HEK293 (cell line): ENCODE measurements around the gene RECK.

Experiments used
- CTCF ChIA-PET: fragments of 350-600 bp; formaldehyde crosslinking; extraction: SDS; loops from one replicate; lab custom pipeline; 2021; ENCODE audit warnings: antibody characterized with exemption; lab: Yijun Ruan, JAX
- POLR2A ChIA-PET: fragments of 300-600 bp; formaldehyde crosslinking; extraction: SDS; loops from one replicate; lab custom pipeline; 2020; ENCODE audit warnings: antibody characterized with exemption, inconsistent platforms; lab: Yijun Ruan, JAX
- H3K27ac ChIP-seq: fragments of 200-500 bp; sonication (Bioruptor generic); 2 replicates; pipeline ENCODE4 v1.5.1; 2014; ENCODE audit warnings: low read depth, low read length, control low read depth, inconsistent platforms; ENCODE audit errors: extremely low read depth
- H3K36me3 ChIP-seq, 2 experiments: fragments of 200-500 bp in 1 of 2; sonication (Bioruptor generic) in 1 of 2; 1 replicate in 1 of 2; 2 replicates in 1 of 2; pipeline ENCODE4 v1.5.1; 2014 to 2017; ENCODE audit warnings: inconsistent platforms in 2 of 2, low read length in 2 of 2; ENCODE audit not compliant: control insufficient read depth in 2 of 2, insufficient read depth in 1 of 2
- H3K4me1 ChIP-seq: fragments of 200-500 bp; sonication (Bioruptor generic); 2 replicates; pipeline ENCODE4 v1.5.1; 2014; ENCODE audit warnings: mild to moderate bottlenecking, low read length, inconsistent platforms; ENCODE audit not compliant: control insufficient read depth, insufficient read depth
- H3K4me3 ChIP-seq: 2 replicates; pipeline ENCODE4 v1.5.1; 2011; ENCODE audit warnings: low read depth, mild to moderate bottlenecking, control low read depth, low read length, moderate library complexity
- H3K9me3 ChIP-seq: fragments of 200-500 bp; sonication (Bioruptor generic); 2 replicates; pipeline ENCODE4 v1.5.1; 2014; ENCODE audit warnings: low read depth, low read length, inconsistent platforms; ENCODE audit not compliant: control insufficient read depth, insufficient read depth
- BCL11A ChIP-seq: fragments of 450-650 bp; formaldehyde crosslinking; IDR thresholded peaks from 2 replicates; pipeline ENCODE4 v1.5.1; 2016; ENCODE audit warnings: low read depth, missing biosample characterization, missing genetic modification characterization
- EGR2 ChIP-seq: fragments of 450-650 bp; formaldehyde crosslinking; IDR thresholded peaks from 2 replicates; pipeline ENCODE4 v1.5.1; 2016; ENCODE audit warnings: low read depth, missing biosample characterization, missing genetic modification characterization
- GLI4 ChIP-seq: fragments of 450-650 bp; formaldehyde crosslinking; IDR thresholded peaks from 2 replicates; pipeline ENCODE4 v1.5.1; 2016; ENCODE audit warnings: missing biosample characterization, missing genetic modification characterization
- KLF1 ChIP-seq: fragments of 450-650 bp; formaldehyde crosslinking; IDR thresholded peaks from 2 replicates; pipeline ENCODE4 v1.5.1; 2016; ENCODE audit warnings: missing biosample characterization, missing genetic modification characterization
- KLF9 ChIP-seq: fragments of 450-650 bp; formaldehyde crosslinking; IDR thresholded peaks from 2 replicates; pipeline ENCODE4 v1.5.1; 2016; ENCODE audit warnings: missing biosample characterization, missing genetic modification characterization, low read depth
- REPIN1 ChIP-seq: fragments of 450-650 bp; formaldehyde crosslinking; IDR thresholded peaks from 2 replicates; pipeline ENCODE4 v1.5.1; 2017; ENCODE audit warnings: missing biosample characterization, missing genetic modification characterization, low read depth
- ZFP3 ChIP-seq: fragments of 450-650 bp; formaldehyde crosslinking; IDR thresholded peaks from 2 replicates; pipeline ENCODE4 v1.5.1; 2016; ENCODE audit warnings: low read depth, missing biosample characterization, missing genetic modification characterization
- ZNF133 ChIP-seq: fragments of 450-650 bp; formaldehyde crosslinking; IDR thresholded peaks from 2 replicates; pipeline ENCODE4 v1.5.1; 2016; ENCODE audit warnings: missing biosample characterization, missing genetic modification characterization
- ZNF146 ChIP-seq: fragments of 450-650 bp; formaldehyde crosslinking; IDR thresholded peaks from 2 replicates; pipeline ENCODE4 v1.5.1; 2016; ENCODE audit warnings: missing biosample characterization, missing genetic modification characterization
- ZNF174 ChIP-seq: fragments of 450-650 bp; formaldehyde crosslinking; IDR thresholded peaks from 2 replicates; pipeline ENCODE4 v1.5.0; 2017; ENCODE audit warnings: missing biosample characterization, mild to moderate bottlenecking, missing genetic modification characterization
- ZNF184 ChIP-seq: fragments of 450-650 bp; IDR thresholded peaks from 2 replicates; pipeline ENCODE4 v1.5.1; 2018; ENCODE audit warnings: missing biosample characterization, mild to moderate bottlenecking, missing genetic modification characterization
- ZNF292 ChIP-seq: fragments of 450-650 bp; formaldehyde crosslinking; IDR thresholded peaks from 2 replicates; pipeline ENCODE4 v1.5.1; 2016; ENCODE audit warnings: low read depth, missing biosample characterization, missing genetic modification characterization, borderline replicate concordance
- ZNF394 ChIP-seq: fragments of 450-650 bp; formaldehyde crosslinking; IDR thresholded peaks from 2 replicates; pipeline ENCODE4 v1.5.1; 2016; ENCODE audit warnings: missing biosample characterization, missing genetic modification characterization, mild to moderate bottlenecking, moderate library complexity, borderline replicate concordance
- ZNF426 ChIP-seq: fragments of 450-650 bp; formaldehyde crosslinking; IDR thresholded peaks from 2 replicates; pipeline ENCODE4 v1.5.1; 2017; ENCODE audit warnings: missing biosample characterization, missing genetic modification characterization, mild to moderate bottlenecking, inconsistent platforms, moderate library complexity
- ZNF473 ChIP-seq: fragments of 450-650 bp; formaldehyde crosslinking; IDR thresholded peaks from 2 replicates; pipeline ENCODE4 v1.5.1; 2017; ENCODE audit warnings: missing biosample characterization, missing genetic modification characterization
- ZNF555 ChIP-seq: fragments of 450-650 bp; formaldehyde crosslinking; conservative IDR thresholded peaks from 2 replicates; pipeline ENCODE4 v1.5.1; 2017; ENCODE audit warnings: missing biosample characterization, mild to moderate bottlenecking, missing genetic modification characterization, inconsistent platforms
- ZNF610 ChIP-seq: fragments of 450-650 bp; formaldehyde crosslinking; IDR thresholded peaks from 2 replicates; pipeline ENCODE4 v1.5.1; 2016; ENCODE audit warnings: missing biosample characterization, missing genetic modification characterization, borderline replicate concordance
- ZNF624 ChIP-seq: fragments of 450-650 bp; formaldehyde crosslinking; IDR thresholded peaks from 2 replicates; pipeline ENCODE4 v1.5.1; 2017; ENCODE audit warnings: missing biosample characterization, missing genetic modification characterization
- ZNF670 ChIP-seq: fragments of 450-650 bp; formaldehyde crosslinking; IDR thresholded peaks from 2 replicates; pipeline ENCODE4 v1.5.1; 2016; ENCODE audit warnings: missing biosample characterization, missing genetic modification characterization, low read depth
- TF ChIP-seq, protein P1 (sequence below): fragments of 450-650 bp; formaldehyde crosslinking; IDR thresholded peaks from 2 replicates; pipeline ENCODE4 v1.5.1; 2016; ENCODE audit warnings: missing biosample characterization, missing genetic modification characterization
- TF ChIP-seq, protein P2 (sequence below): fragments of 450-650 bp; formaldehyde crosslinking; IDR thresholded peaks from 2 replicates; pipeline ENCODE4 v1.5.1; 2017; ENCODE audit warnings: missing biosample characterization, missing genetic modification characterization
- TF ChIP-seq, protein P3 (sequence below): fragments of 450-650 bp; formaldehyde crosslinking; IDR thresholded peaks from 2 replicates; pipeline ENCODE4 v1.5.1; 2016; ENCODE audit warnings: missing biosample characterization, missing genetic modification characterization
- TF ChIP-seq, protein P4 (sequence below): fragments of 450-650 bp; formaldehyde crosslinking; optimal IDR thresholded peaks from 2 replicates; pipeline ENCODE3; 2016; ENCODE audit warnings: missing biosample characterization, mild to moderate bottlenecking, missing genetic modification characterization

The RECK gene

DNA sequence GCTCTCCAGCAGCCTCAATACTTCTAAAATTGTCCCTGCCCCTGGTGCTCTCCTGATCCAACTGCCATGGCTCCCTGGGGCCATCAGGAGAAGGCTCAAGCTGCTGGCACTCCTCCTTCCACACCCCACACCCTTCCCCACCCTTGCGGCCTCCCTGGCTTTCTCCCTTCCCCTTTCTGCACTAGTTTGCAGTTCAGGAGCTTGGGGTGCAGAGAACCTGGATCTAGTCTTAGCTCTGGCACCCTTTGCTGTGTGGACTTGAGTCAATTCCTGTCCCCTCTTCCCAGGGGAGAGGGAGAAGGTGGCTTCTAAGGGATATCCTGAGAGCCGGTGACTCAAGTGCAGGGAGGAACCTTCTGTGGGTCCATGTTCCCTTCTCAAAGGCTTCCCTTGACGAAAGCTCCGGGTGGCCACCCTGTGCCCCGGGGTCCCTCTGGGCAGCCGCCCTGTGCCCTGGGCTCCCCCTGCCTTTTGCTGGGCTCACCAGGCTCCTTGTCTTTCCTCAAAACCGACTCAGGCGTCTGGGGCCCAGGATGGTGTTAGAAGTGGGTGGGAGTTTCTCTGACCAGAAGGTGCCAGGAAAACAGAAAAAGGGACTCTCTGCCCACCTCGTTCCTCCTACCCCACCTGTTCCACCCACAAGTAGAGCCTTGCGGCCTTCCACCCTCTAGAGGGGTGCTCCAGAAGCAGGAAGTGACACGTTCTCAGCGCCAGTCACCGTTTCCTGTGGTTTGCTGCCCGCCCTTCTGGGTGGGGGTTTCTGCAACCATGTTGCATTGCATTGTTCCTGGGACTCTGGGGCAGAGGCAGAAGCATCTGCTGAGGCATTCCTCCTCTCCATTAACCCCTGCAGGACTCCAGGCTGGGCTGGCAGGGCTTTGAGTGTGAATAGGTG lies 114.8 kb downstream of the RECK start:
- no peak overlapping the region for H3K27ac ChIP-seq
- H3K4me1 ChIP-seq = peaks cover 3% of the 10 kb centered on the region; the same call in 1 of the 2 replicates
- CTCF ChIA-PET = interaction anchor here (0.6 kb wide), 1 partner anchor 40 kb away, joined by 3 read pairs; no protein-coding TSS in a partner anchor
- TF ChIP-seq BCL11A (no peak), ZNF426 (tag by site-specific recombination) (no peak), ZNF133 (tag by site-specific recombination) (no peak), ZNF394 (tag by site-specific recombination) (no peak), REPIN1 (no peak), ZNF670 (tag by site-specific recombination) (no peak), ZNF174 (tag by site-specific recombination) (no peak), ZNF624 (tag by site-specific recombination) (no peak)
- POLR2A ChIA-PET = interaction anchor here (0.8 kb wide), 1 partner anchor 39 kb away, joined by 3 read pairs; the partner anchor contains the start of gene CLTA
- no peak overlapping the region for H3K4me3 ChIP-seq
- H3K9me3 ChIP-seq = no peaks in the 10 kb centered on the region
- H3K36me3 ChIP-seq = no peaks in the 10 kb centered on the region

DNA sequence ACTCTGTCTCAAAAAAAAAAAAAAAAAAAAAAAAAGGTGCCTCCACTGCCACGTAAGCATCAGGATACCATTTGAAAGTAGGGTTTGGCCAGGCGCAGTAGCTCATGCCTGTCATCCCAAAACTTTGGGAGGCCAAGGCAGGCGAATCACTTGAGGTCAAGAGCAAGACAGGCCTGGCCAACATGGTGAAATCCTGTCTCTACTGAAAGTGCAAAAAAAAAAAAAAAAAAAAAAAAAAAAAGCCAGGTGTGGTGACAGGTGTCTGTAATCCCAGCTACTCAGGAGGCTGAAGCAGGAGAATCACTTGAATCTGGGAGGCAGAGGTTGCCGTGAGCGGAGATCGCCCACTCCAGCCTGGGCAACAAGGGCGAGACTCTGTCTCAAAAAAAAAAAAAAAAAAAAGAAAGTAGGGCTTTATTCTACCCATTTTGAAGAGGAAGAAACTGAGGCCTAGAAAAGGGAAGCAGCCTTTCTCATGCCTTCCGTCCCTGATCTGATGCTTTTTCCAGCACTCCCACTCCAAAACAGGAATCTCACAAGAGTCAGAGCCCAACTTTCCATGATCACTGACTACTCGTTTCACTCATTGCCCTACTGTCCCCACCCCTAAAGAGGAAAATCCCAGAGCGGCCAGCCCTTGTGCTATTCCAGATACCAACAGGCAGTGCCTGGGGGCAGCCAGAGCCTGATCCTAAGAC lies 116.2 kb downstream of the RECK start:
- H3K4me1 ChIP-seq = peaks cover 3% of the 10 kb centered on the region; the same call in 1 of the 2 replicates
- CTCF ChIA-PET = no interaction called here

DNA sequence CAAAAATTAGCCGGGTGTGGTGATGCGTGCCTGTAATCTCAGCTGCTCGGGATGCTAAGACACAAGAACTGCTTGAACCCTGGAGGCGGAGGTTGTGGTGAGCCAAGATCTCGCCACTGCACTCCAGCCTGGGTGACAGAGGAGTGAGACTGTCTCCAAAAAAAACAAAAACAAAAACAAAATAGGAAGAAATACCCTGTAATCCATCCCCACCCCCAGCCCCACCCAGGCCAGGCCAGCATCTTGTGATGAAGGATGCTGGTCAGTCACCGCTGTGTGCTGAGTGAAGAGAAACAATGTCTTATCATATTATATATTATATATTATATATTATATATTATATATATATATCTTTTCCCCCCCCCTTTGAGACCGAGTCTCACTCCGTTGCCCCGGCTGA lies 117.0 kb downstream of the RECK start:
- Histone ChIP-seq H3K4me3 (no peak overlapping the region), H3K9me3 (no peaks in the 10 kb centered on the region), H3K27ac (no peak overlapping the region), H3K4me1 (peaks cover 2% of the 10 kb centered on the region; the same call in 1 of the 2 replicates), H3K36me3 (no peaks in the 10 kb centered on the region)
- TF ChIP-seq ZNF555 (tag by site-specific recombination) (no peak), ZNF473 (tag by site-specific recombination) (no peak), ZNF174 (tag by site-specific recombination) (no peak), KLF9 (no peak), GLI4 (tag by site-specific recombination) (no peak), EGR2 (no peak)
- TF ChIP-seq, protein P1, sequence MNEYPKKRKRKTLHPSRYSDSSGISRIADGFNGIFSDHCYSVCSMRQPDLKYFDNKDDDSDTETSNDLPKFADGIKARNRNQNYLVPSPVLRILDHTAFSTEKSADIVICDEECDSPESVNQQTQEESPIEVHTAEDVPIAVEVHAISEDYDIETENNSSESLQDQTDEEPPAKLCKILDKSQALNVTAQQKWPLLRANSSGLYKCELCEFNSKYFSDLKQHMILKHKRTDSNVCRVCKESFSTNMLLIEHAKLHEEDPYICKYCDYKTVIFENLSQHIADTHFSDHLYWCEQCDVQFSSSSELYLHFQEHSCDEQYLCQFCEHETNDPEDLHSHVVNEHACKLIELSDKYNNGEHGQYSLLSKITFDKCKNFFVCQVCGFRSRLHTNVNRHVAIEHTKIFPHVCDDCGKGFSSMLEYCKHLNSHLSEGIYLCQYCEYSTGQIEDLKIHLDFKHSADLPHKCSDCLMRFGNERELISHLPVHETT (tag by site-specific recombination) = no peak
- TF ChIP-seq, protein P2, sequence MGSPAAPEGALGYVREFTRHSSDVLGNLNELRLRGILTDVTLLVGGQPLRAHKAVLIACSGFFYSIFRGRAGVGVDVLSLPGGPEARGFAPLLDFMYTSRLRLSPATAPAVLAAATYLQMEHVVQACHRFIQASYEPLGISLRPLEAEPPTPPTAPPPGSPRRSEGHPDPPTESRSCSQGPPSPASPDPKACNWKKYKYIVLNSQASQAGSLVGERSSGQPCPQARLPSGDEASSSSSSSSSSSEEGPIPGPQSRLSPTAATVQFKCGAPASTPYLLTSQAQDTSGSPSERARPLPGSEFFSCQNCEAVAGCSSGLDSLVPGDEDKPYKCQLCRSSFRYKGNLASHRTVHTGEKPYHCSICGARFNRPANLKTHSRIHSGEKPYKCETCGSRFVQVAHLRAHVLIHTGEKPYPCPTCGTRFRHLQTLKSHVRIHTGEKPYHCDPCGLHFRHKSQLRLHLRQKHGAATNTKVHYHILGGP (tag by site-specific recombination) = no peak
- TF ChIP-seq, protein P3, sequence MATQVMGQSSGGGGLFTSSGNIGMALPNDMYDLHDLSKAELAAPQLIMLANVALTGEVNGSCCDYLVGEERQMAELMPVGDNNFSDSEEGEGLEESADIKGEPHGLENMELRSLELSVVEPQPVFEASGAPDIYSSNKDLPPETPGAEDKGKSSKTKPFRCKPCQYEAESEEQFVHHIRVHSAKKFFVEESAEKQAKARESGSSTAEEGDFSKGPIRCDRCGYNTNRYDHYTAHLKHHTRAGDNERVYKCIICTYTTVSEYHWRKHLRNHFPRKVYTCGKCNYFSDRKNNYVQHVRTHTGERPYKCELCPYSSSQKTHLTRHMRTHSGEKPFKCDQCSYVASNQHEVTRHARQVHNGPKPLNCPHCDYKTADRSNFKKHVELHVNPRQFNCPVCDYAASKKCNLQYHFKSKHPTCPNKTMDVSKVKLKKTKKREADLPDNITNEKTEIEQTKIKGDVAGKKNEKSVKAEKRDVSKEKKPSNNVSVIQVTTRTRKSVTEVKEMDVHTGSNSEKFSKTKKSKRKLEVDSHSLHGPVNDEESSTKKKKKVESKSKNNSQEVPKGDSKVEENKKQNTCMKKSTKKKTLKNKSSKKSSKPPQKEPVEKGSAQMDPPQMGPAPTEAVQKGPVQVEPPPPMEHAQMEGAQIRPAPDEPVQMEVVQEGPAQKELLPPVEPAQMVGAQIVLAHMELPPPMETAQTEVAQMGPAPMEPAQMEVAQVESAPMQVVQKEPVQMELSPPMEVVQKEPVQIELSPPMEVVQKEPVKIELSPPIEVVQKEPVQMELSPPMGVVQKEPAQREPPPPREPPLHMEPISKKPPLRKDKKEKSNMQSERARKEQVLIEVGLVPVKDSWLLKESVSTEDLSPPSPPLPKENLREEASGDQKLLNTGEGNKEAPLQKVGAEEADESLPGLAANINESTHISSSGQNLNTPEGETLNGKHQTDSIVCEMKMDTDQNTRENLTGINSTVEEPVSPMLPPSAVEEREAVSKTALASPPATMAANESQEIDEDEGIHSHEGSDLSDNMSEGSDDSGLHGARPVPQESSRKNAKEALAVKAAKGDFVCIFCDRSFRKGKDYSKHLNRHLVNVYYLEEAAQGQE (tag by site-specific recombination) = no peak
- ChIA-PET CTCF (interaction anchor here (0.6 kb wide), 1 partner anchor 253 kb away, joined by 4 read pairs; no protein-coding TSS in a partner anchor), POLR2A (interaction anchor here (1.6 kb wide), 1 partner anchor 10 kb away, joined by 4 read pairs; no protein-coding TSS in a partner anchor)

More for the DNA sequence above, 116.2 kb downstream of the RECK start:
- POLR2A ChIA-PET = interaction anchor here (0.6 to 0.7 kb wide), 2 partner anchors 14 to 429 kb away, joined by 4 to 5 read pairs; no protein-coding TSS in a partner anchor
- Histone ChIP-seq H3K9me3 (no peaks in the 10 kb centered on the region), H3K36me3 (no peaks in the 10 kb centered on the region), H3K27ac (no peak overlapping the region), H3K4me3 (no peak overlapping the region)
- TF ChIP-seq ZNF292 (no peak), ZNF146 (tag by site-specific recombination) (no peak), BCL11A (no peak), ZNF184 (tag by site-specific recombination) (no peak), KLF1 (no peak), ZFP3 (tag by site-specific recombination) (no peak), ZNF610 (tag by site-specific recombination) (no peak)
- TF ChIP-seq, protein P4, sequence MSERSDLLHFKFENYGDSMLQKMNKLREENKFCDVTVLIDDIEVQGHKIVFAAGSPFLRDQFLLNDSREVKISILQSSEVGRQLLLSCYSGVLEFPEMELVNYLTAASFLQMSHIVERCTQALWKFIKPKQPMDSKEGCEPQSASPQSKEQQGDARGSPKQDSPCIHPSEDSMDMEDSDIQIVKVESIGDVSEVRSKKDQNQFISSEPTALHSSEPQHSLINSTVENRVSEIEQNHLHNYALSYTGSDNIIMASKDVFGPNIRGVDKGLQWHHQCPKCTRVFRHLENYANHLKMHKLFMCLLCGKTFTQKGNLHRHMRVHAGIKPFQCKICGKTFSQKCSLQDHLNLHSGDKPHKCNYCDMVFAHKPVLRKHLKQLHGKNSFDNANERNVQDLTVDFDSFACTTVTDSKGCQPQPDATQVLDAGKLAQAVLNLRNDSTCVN (tag by site-specific recombination) = no peak
